KMS-11 (cell line): ENCODE measurements around the gene CELF5.
"Not testable (repeated sequence)": the region's sequence is repeated elsewhere in the genome, so short reads cannot be mapped to it uniquely, and the experiment has no call there.

Experiments
- H2AFZ ChIP-seq: fragments of 200-600 bp; sonication (generic); 2 replicates; pipeline ENCODE4 v1.6.1; 2016; ENCODE audit warnings: antibody characterized with exemption, mixed run types, low read depth
- H3K27ac ChIP-seq: fragments of 200-600 bp; sonication (generic); 2 replicates; pipeline ENCODE4 v1.6.1; 2016; ENCODE audit warnings: mild to moderate bottlenecking, mixed run types
- H3K27me3 ChIP-seq: fragments of 200-600 bp; sonication (generic); 2 replicates; pipeline ENCODE4 v1.6.1; 2017; ENCODE audit warnings: mild to moderate bottlenecking, low read depth, mixed run types, moderate library complexity; ENCODE audit not compliant: insufficient read depth
- H3K36me3 ChIP-seq: fragments of 200-600 bp; sonication (generic); 2 replicates; pipeline ENCODE4 v1.6.1; 2017; ENCODE audit warnings: mild to moderate bottlenecking, mixed run types; ENCODE audit not compliant: insufficient read depth
- H3K4me1 ChIP-seq: fragments of 200-600 bp; sonication (generic); 2 replicates; pipeline ENCODE4 v1.6.1; 2016; ENCODE audit warnings: mild to moderate bottlenecking, low read depth, mixed run types; ENCODE audit not compliant: poor library complexity, severe bottlenecking
- H3K4me2 ChIP-seq: fragments of 200-600 bp; sonication (generic); 2 replicates; pipeline ENCODE4 v1.7.0; 2016; ENCODE audit warnings: mild to moderate bottlenecking, mixed run types
- H3K4me3 ChIP-seq: fragments of 200-600 bp; sonication (generic); IDR thresholded peaks from 2 replicates; pipeline ENCODE4 v1.6.1; 2017; ENCODE audit warnings: low read depth, low read length, mixed read lengths; ENCODE audit not compliant: insufficient read depth
- H3K79me2 ChIP-seq: fragments of 200-600 bp; sonication (generic); 2 replicates; pipeline ENCODE4 v1.6.1; 2016; ENCODE audit warnings: low read depth, mixed run types; ENCODE audit not compliant: insufficient read depth
- H3K9ac ChIP-seq: fragments of 200-600 bp; sonication (generic); 2 replicates; pipeline ENCODE4 v1.6.1; 2016; ENCODE audit warnings: mild to moderate bottlenecking, mixed run types
- H4K20me1 ChIP-seq: fragments of 200-600 bp; sonication (generic); 2 replicates; pipeline ENCODE4 v1.6.1; 2016; ENCODE audit warnings: mild to moderate bottlenecking, mixed run types; ENCODE audit not compliant: insufficient read depth
- CTCF ChIP-seq: fragments of 200-600 bp; sonication (generic); conservative IDR thresholded peaks from 2 replicates; pipeline ENCODE4 v1.6.1; 2017; ENCODE audit warnings: low read depth, mild to moderate bottlenecking, antibody characterized with exemption, low read length, moderate library complexity, mixed read lengths

Gene CELF5

GRCh38 chr19:3323658-3324057, 99.2 kb downstream of the CELF5 start:
- Histone ChIP-seq H4K20me1 (no peaks in the 10 kb centered on the region), H3K4me2 (no peak overlapping the region), H3K9ac (no peak overlapping the region), H3K4me1 (no peaks in the 10 kb centered on the region), H3K27me3 (peaks cover 58% of the 10 kb centered on the region), H3K36me3 (no peaks in the 10 kb centered on the region), H3K79me2 (no peaks in the 10 kb centered on the region), H3K4me3 (no peak overlapping the region), H2AFZ (no peak overlapping the region), H3K27ac (no peak overlapping the region)
- no peak for TF ChIP-seq CTCF

- Histone ChIP-seq H3K4me1 (no peaks in the 10 kb centered on the region), H3K27me3 (peaks cover 58% of the 10 kb centered on the region), H3K27ac (no peak overlapping the region), H4K20me1 (no peaks in the 10 kb centered on the region), H3K79me2 (no peaks in the 10 kb centered on the region), H3K4me2 (no peak overlapping the region), H3K4me3 (no peak overlapping the region), H3K9ac (no peak overlapping the region), H3K36me3 (no peaks in the 10 kb centered on the region), H2AFZ (no peak overlapping the region)
- TF ChIP-seq CTCF = peak; percentile 84
These were observed 100.0 kb downstream of the CELF5 start for GRCh38 chr19:3324405-3324856.

- Histone ChIP-seq H3K36me3 (no peaks in the 10 kb centered on the region), H3K4me2 (no peak overlapping the region), H3K4me3 (no peak overlapping the region), H3K27ac (no peak overlapping the region), H3K27me3 (peaks cover 60% of the 10 kb centered on the region), H3K9ac (no peak overlapping the region), H2AFZ (no peak overlapping the region), H3K4me1 (no peaks in the 10 kb centered on the region), H4K20me1 (no peaks in the 10 kb centered on the region), H3K79me2 (no peaks in the 10 kb centered on the region)
- TF ChIP-seq CTCF = no peak
These were observed 101.0 kb downstream of the CELF5 start for GRCh38 chr19:3325451-3325850.

GRCh38 chr19:3328743-3329142, 104.3 kb downstream of the CELF5 start:
- no peak overlapping the region for H2AFZ ChIP-seq
- no peaks in the 10 kb centered on the region for H3K4me1 ChIP-seq
- H3K9ac ChIP-seq = no peak overlapping the region
- H3K27me3 ChIP-seq = peaks cover 61% of the 10 kb centered on the region
- H3K36me3 ChIP-seq = no peaks in the 10 kb centered on the region
- no peaks in the 10 kb centered on the region for H3K79me2 ChIP-seq
- no peaks in the 10 kb centered on the region for H4K20me1 ChIP-seq
- H3K4me3 ChIP-seq = no peak overlapping the region
- no peak overlapping the region for H3K4me2 ChIP-seq
- no peak overlapping the region for H3K27ac ChIP-seq
- no peak for TF ChIP-seq CTCF

GRCh38 chr19:3330047-3330446, 105.6 kb downstream of the CELF5 start:
- H4K20me1 ChIP-seq = no peaks in the 10 kb centered on the region
- peaks cover 72% of the 10 kb centered on the region for H3K27me3 ChIP-seq
- no peak overlapping the region for H2AFZ ChIP-seq
- H3K4me1 ChIP-seq = no peaks in the 10 kb centered on the region
- H3K36me3 ChIP-seq = no peaks in the 10 kb centered on the region
- no peaks in the 10 kb centered on the region for H3K79me2 ChIP-seq
- TF ChIP-seq CTCF = no peak
- H3K27ac ChIP-seq = no peak overlapping the region
- no peak overlapping the region for H3K9ac ChIP-seq
- H3K4me3 ChIP-seq = no peak overlapping the region
- H3K4me2 ChIP-seq = no peak overlapping the region

GRCh38 chr19:3332232-3332631, 107.8 kb downstream of the CELF5 start:
- H3K4me1 ChIP-seq, H4K20me1 ChIP-seq, H3K9ac ChIP-seq, H2AFZ ChIP-seq, H3K27ac ChIP-seq, H3K79me2 ChIP-seq, H3K4me2 ChIP-seq, H3K36me3 ChIP-seq, H3K4me3 ChIP-seq: not testable (repeated sequence)
- H3K27me3 ChIP-seq = peaks cover 89% of the 10 kb centered on the region
